Motor neuron (in vitro differentiated cells): ENCODE data around the gene TRPM4. TPM values are rescaled to one million over a fixed set of nuclear protein-coding genes. Genes with fewer than 3 reads are reported as not detected.
"Not testable (repeated sequence)": the region's sequence is repeated elsewhere in the genome, so short reads cannot be mapped to it uniquely, and the experiment has no call there.

Source experiments
- ATAC-seq, 8 experiments: fragments of 200-7000 bp; cut with Tn5 transposase; replicated peaks in 6 of 8; 2 replicates each; pipeline ENCODE4 v1.8.0; 2021; ENCODE audit warnings: mild to moderate bottlenecking in 8 of 8, moderate library complexity in 8 of 8
- H3K27ac ChIP-seq, 2 donors: fragments of 250-450 bp; sonication (Bioruptor Pico); 2 replicates each; pipeline ENCODE4 v1.9.0; 2021; ENCODE audit warnings: antibody characterized with exemption in 2 of 2, mild to moderate bottlenecking in 2 of 2, moderate library complexity in 1 of 2
- H3K4me1 ChIP-seq, 2 donors: fragments of 250-450 bp; sonication (Bioruptor Pico); replicated peaks in 1 of 2; 2 replicates each; pipeline ENCODE4 v1.6.1; 2021; ENCODE audit warnings: antibody characterized with exemption in 2 of 2, mild to moderate bottlenecking in 2 of 2, moderate library complexity in 1 of 2
- H3K4me3 ChIP-seq, 5 donors: fragments of 250-450 bp; sonication (Bioruptor Pico); 2 replicates each; pipeline ENCODE4 v1.9.0; 2021; ENCODE audit warnings: antibody characterized with exemption in 5 of 5, mild to moderate bottlenecking in 5 of 5, moderate library complexity in 4 of 5
- WGBS, 10 experiments: fragments of 450-650 bp; shearing (Covaris generic); methylation state at CpG; one replicate each; pipeline ENCODE4 v1.0.0; 2022; 5-methylcytosine and 5-hydroxymethylcytosine counted together
- in situ Hi-C, 9 experiments: fragments of 400-800 bp; cut with MboI; loops; one replicate each; pipeline ENCODE4 v1.15.0; 2021; ENCODE audit warnings: low sequenced_read_pairs in 9 of 9, low pct_unique_long_range_greater_than_20kb in 2 of 9; ENCODE audit not compliant: unreplicated experiment in 9 of 9
- total RNA-seq, 8 experiments: library from RNA; unstranded; fragments of 300-600 nt; gene quantifications; 2 replicates each; pipeline versions ENCODE4 v1.2.3 to v1.2.4, GENCODE V29; 2022

The TRPM4 gene
- total RNA-seq, 8 experiments from 2014 or later, result 7.0 to 46.8 (median 16.4) TPM

DNA sequence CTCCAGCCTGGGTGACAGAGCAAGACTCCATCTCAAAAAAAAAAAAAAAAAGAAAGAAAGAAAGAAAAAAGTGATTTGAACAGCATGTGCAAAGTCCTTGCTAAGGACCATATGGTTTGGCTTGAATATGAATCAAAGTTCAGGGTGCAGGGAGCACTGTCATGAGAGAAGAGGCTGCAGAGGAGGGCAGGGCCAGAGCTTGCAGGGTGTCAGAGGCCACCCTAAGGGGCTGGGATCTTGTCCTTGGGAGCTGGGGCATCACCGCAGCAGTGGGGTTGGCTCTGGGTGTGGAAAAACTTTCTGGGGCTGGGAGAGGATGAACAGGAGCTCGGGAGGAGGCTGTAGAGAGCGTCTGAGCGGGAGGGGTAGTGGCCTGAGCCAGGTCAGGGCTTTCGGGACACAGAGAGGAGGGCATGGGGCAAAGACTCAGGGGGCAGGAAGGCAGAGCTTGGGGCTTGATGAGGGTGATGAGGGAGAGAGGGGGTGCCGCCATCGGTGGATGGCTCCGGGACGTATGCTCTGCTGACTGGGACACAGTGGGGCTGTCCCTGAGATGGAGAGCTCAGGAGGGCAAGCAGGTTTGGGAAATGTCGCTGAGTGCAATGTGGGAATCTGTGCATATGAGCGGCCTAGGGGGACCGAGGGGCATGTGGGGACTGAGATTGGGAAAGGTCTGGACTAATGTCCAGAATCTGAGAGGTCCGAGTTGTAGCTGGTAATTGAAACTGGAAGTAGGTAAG, 3.0 kb downstream of the TRPM4 start:
- H3K27ac ChIP-seq, result no peak overlapping the region
- in situ Hi-C loops, result no loop called here
- ATAC-seq, result no peak
- WGBS, 10 experiments, result 45 to 100% (median 94%) methylated on average over 1 to 6 of the region's 13 CpGs; no CpG with 5 or more reads in 3 of the 10 experiments
- no peak overlapping the region for H3K4me3 ChIP-seq
- H3K4me1 ChIP-seq, result peaks cover 21 to 29% of the 10 kb centered on the region in 2 donors

DNA sequence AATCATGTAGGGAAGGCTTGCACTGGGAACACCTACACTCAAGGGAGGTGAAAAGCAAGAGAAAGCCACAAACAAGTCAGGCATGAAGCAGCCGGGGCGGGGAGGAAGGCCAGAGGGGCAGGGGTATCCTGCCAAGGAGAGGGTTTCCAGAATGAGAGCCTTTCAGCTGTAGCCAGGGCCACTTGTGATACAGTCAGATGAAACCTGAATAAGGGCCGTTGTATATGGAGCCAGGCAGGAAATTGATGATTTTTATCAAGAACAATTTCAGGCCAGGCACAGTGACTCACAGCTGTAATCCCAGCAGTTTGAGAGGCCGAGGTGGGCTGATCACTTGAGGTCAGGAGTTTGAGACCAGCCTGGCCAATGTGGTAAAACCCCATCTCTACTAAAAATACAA, 4.4 kb downstream of the TRPM4 start:
- peaks cover 15 to 25% of the 10 kb centered on the region in 2 donors for H3K4me1 ChIP-seq
- no peak for ATAC-seq
- no peak overlapping the region for H3K4me3 ChIP-seq
- WGBS, 10 experiments, result 50% methylated on average over 1 of the region's 4 CpGs; no CpG with 5 or more reads in 9 of the 10 experiments
- in situ Hi-C loops, result no loop called here
- H3K27ac ChIP-seq, result no peak overlapping the region

DNA sequence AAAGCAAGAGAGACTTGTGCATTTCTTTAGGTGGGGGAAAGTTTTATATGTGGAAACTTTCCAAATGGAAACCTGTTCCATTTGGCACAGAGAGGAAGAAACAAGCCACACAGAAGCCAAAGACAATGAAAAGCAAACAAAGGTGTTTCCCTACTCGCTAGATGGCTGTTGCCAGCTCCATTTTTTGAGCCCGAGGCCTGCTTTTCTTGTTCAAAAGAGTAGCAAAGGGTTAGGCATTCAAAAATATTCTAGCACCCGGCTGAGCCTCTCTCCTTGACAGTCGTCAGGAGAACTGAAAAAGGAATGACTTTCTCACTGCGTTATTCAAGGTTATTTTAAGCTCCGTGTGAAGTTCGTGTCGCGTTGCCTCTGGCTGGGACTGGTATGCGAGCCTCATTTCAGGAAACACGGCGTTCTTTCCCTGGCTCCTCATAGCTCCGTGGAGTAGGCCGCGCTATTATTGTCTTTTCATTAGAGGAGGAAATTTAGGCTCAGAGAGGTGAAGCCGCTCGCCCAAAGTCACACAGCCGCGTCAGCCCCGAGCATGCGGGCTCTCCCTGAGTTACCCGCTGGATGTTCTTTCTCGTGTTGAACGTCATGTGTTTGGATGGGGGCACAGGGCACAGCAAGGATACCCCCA, 7.6 kb downstream of the TRPM4 start:
- in situ Hi-C loops, result no loop called here
- 38 to 93% (median 63%) methylated on average over 2 to 17 of the region's 24 CpGs; no CpG with 5 or more reads in 1 of the 10 experiments for WGBS, 10 experiments
- ATAC-seq, result peak in 6 of 8 experiments; percentile 12 to 76 (median 23)
- no peak overlapping the region for H3K4me3 ChIP-seq
- peaks cover 3 to 9% of the 10 kb centered on the region in 2 donors for H3K4me1 ChIP-seq
- no peak overlapping the region for H3K27ac ChIP-seq

DNA sequence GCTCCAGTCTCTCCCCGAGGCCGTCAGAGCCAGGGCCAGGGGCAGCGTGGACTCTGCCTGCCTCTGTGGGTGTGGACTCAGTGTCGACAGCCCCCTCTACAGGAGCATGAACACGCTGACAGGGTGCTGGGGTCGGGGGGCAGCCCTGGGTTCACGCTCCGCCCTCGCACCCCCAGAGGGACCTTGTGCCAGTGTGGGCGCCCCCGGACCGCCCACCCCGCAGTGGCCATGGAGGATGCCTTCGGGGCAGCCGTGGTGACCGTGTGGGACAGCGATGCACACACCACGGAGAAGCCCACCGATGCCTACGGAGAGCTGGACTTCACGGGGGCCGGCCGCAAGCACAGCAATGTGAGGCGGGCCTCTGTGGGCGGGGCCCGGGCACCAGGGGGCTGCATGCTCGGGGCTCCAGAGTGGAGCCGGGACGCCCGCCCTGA, 8.3 kb downstream of the TRPM4 start:
- peak in 6 of 8 experiments; percentile 24 to 49 (median 34) for ATAC-seq

DNA sequence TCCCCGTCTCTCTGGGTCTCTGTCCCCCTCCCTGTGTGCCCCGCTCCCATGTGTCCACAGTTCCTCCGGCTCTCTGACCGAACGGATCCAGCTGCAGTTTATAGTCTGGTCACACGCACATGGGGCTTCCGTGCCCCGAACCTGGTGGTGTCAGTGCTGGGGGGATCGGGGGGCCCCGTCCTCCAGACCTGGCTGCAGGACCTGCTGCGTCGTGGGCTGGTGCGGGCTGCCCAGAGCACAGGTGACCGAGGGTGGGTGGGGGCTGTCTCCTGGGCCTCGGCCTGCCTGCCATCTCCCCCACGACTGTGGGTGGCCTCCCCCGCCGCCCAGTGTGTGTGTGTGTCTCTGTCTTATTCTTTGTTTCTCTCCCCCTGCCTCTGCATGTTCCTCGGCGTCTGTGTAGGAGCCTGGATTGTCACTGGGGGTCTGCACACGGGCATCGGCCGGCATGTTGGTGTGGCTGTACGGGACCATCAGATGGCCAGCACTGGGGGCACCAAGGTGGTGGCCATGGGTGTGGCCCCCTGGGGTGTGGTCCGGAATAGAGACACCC, 10.3 kb downstream of the TRPM4 start:
- no peak overlapping the region for H3K4me3 ChIP-seq
- H3K27ac ChIP-seq, result peak overlapping the region in 1 of 2 donors; percentile 46
- in situ Hi-C loops, result no loop called here
- peak in 4 of 8 experiments; percentile 19 to 31 (median 26) for ATAC-seq
- WGBS, 10 experiments, result 82% methylated on average over 2 of the region's 25 CpGs; no CpG with 5 or more reads in 9 of the 10 experiments
- peaks cover 3 to 9% of the 10 kb centered on the region in 2 donors for H3K4me1 ChIP-seq

More for the DNA sequence above, 8.3 kb downstream of the TRPM4 start:
- Histone ChIP-seq H3K27ac (no peak overlapping the region), H3K4me1 (peaks cover 3 to 9% of the 10 kb centered on the region in 2 donors), H3K4me3 (no peak overlapping the region)
- WGBS, 10 experiments, result 10 to 47% methylated on average over 2 to 5 of the region's 30 CpGs; no CpG with 5 or more reads in 8 of the 10 experiments
- in situ Hi-C loops, result no loop called here

DNA sequence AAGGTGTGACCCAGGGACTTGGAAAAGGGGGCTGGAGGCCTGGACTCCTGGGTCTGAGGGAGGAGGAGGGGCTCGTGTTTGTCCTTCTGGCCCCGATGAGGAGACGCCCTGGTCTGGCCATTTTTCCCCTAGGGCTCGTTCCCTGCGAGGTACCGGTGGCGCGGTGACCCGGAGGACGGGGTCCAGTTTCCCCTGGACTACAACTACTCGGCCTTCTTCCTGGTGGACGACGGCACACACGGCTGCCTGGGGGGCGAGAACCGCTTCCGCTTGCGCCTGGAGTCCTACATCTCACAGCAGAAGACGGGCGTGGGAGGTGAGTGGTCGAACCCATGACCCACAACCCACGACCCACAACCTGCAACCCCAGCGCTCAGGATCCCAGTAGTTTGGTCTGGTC, 10.8 kb downstream of the TRPM4 start:
- no peak for ATAC-seq
- peaks cover 3 to 9% of the 10 kb centered on the region in 2 donors for H3K4me1 ChIP-seq
- WGBS, 10 experiments, result 93 to 100% (median 99%) methylated on average over 2 to 9 of the region's 23 CpGs; no CpG with 5 or more reads in 6 of the 10 experiments
- H3K4me3 ChIP-seq, result no peak overlapping the region
- in situ Hi-C loops, result no loop called here
- no peak overlapping the region for H3K27ac ChIP-seq

DNA sequence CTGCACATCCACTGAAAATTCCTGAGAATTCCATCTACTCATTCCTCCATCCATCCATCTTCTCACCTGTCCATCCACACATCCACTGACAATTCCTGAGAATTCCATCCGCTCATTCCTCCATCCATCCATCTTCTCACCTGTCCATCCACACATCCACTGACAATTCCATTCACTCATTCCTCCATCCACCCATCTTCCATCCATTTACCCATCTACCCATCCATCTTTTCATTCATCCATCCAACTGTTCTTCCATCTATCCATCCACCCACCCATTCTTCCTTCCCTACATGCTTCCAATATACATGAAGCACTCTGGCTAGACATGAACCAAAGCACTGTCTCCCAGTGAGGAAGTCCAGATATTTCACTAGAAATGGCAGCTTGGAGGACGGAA, 15.6 kb downstream of the TRPM4 start:
- Histone ChIP-seq H3K4me1 (no peaks in the 10 kb centered on the region), H3K27ac (no peak overlapping the region), H3K4me3 (no peak overlapping the region)
- in situ Hi-C loops, result no loop called here
- ATAC-seq, result no peak
- 86 to 100% (median 94%) methylated on average over 1 to 2 of the region's 2 CpGs; no CpG with 5 or more reads in 3 of the 10 experiments for WGBS, 10 experiments

DNA sequence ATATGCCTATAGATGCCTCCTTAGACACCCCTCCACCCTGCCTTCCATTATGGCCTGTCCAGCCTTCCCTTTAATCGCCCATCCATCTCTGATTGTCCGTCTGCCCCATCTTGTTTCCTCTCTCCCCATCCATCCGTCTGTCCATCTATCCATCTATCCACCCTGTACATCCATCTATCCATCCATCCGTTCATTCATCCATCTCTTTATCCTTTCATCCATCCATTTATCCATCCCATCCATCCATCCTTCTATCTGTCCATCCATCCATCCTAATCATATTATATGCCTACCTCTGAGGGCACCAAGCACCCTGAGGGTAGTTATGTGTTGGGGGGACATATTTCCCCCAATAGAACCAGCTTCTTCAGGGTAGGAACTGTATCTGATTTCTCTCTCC, 23.1 kb downstream of the TRPM4 start:
- no peak overlapping the region for H3K27ac ChIP-seq
- no peaks in the 10 kb centered on the region for H3K4me1 ChIP-seq
- ATAC-seq, result no peak
- no peak overlapping the region for H3K4me3 ChIP-seq
- WGBS, 10 experiments, result 74 to 96% (median 87%) methylated on average over 3 to 4 of the region's 4 CpGs; no CpG with 5 or more reads in 2 of the 10 experiments
- in situ Hi-C loops, result no loop called here

DNA sequence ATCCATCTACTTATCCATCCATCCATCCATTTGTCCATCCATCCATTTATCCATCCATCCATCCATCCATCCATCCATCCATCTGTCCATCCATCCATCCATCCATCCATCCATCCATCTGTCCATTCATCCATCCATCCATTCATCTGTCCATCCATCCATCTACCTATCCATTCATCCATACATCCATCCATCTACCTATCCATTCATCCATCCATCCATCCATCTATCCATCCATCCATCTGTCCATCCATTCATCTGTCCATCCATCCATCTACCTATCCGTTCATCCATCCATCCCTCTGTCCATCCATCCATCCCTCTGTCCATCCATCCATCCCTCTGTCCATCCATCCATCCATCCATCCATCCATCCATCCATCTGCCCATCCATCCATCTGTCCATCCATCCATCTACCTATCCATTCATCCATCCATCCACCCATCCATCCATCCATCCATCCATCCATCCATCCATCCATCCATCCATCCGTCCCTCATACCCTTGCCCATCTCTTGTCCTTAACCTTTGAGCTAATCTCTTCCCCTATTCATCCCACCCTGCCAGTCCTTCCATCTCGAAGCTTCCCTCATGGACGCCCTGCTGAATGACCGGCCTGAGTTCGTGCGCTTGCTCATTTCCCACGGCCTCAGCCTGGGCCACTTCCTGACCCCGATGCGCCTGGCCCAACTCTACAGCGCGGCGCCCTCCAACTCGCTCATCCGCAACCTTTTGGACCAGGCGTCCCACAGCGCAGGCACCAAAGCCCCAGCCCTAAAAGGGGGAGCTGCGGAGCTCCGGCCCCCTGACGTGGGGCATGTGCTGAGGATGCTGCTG, 24.6 kb downstream of the TRPM4 start:
- H3K4me3 ChIP-seq, H3K4me1 ChIP-seq, in situ Hi-C loops, H3K27ac ChIP-seq, ATAC-seq: not testable (repeated sequence)
- 60 to 97% (median 89%) methylated on average over 1 to 17 of the region's 20 CpGs for WGBS, 10 experiments

DNA sequence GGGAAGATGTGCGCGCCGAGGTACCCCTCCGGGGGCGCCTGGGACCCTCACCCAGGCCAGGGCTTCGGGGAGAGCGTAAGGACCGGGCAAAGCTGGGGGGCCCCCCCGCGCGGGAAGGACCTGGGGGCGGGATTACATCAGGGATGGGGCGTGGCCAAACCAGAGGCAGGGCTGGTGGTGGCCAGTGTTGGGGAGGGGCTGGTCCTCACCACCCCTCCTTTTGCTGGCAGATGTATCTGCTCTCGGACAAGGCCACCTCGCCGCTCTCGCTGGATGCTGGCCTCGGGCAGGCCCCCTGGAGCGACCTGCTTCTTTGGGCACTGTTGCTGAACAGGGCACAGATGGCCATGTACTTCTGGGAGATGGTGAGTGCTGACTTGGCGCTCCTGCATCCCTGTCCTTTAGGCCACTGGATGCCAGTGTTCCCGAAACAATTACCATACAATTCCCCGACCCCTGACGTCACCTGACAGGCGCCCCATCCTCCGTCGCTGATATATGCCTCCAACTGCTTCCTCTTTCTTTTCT, 25.3 kb downstream of the TRPM4 start:
- 75 to 98% (median 93%) methylated on average over 5 to 12 of the region's 26 CpGs; no CpG with 5 or more reads in 5 of the 10 experiments for WGBS, 10 experiments
- ATAC-seq, result peak in 1 of 8 experiments; percentile 17
- Histone ChIP-seq H3K4me1 (no peaks in the 10 kb centered on the region), H3K4me3 (no peak overlapping the region), H3K27ac (no peak overlapping the region)
- in situ Hi-C loops, result no loop called here

DNA sequence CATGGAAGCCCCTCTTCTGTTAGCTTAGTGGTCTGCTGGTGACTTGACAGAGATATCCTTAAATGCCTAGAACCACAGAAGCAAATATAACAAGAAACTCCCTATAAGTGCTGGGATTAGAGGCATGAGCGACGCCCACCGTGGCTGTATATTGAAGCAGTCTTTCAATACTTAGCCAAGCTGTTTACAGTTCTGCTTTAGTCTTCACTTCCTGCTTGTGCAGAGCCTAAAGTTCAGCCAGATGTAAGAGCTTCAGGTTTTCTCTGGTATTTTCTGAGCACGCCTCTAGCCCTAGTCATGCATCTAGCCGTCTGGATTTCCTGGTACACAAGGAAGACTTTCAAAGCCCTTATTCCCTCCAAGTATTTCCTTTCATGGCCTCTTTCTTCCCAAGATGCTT, 28.5 kb downstream of the TRPM4 start:
- Histone ChIP-seq H3K4me3 (no peak overlapping the region), H3K27ac (no peak overlapping the region), H3K4me1 (no peaks in the 10 kb centered on the region)
- WGBS, 10 experiments, result 60 to 100% (median 85%) methylated on average over 1 to 5 of the region's 5 CpGs
- in situ Hi-C loops, result no loop called here
- no peak for ATAC-seq

DNA sequence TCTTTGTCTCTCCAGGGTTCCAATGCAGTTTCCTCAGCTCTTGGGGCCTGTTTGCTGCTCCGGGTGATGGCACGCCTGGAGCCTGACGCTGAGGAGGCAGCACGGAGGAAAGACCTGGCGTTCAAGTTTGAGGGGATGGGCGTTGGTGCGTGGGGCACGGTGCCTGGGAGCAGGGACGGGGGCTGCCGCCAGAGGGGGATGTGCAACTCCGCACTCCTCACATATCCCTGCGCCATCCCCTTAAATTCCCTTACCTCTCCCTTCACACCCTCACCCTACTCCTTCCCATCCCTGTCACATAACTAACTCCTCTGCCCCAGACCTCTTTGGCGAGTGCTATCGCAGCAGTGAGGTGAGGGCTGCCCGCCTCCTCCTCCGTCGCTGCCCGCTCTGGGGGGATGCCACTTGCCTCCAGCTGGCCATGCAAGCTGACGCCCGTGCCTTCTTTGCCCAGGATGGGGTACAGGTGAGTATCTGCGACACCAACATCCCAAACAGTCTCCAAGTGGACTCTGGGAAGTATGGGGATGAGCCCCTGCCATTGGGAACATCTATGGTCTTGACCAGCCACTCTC, 31.1 kb downstream of the TRPM4 start:
- Histone ChIP-seq H3K27ac (no peak overlapping the region), H3K4me3 (no peak overlapping the region), H3K4me1 (no peaks in the 10 kb centered on the region)
- 33 to 85% (median 80%) methylated on average over 1 to 9 of the region's 21 CpGs; no CpG with 5 or more reads in 7 of the 10 experiments for WGBS, 10 experiments
- in situ Hi-C loops, result no loop called here
- ATAC-seq, result no peak
